ENCODE measurements around the gene SAT1. TPM values are rescaled to one million over a fixed set of nuclear protein-coding genes. Genes with fewer than 3 reads are reported as not detected.
A peak's percentile ranks its signal among the peaks of the same experiment; 100 is the strongest.

SAT1 gene
- total RNA-seq, 1 donor from 2014 or later, result 108 TPM

DNA sequence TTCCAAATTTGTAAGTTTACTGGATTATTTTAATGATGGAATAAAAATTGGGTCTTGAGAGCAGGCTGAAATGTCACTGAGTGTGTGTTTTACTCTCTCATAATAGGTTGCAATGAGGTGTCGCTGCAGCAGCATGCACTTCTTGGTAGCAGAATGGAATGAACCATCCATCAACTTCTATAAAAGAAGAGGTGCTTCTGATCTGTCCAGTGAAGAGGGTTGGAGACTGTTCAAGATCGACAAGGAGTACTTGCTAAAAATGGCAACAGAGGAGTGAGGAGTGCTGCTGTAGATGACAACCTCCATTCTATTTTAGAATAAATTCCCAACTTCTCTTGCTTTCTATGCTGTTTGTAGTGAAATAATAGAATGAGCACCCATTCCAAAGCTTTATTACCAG, 2.6 kb downstream of the SAT1 start:
- no peak overlapping the region for H3K27ac Mint-ChIP-seq (ENCODE audit: unreplicated experiment)
- DNase-seq (ENCODE audit: low read depth, low spot score), result no peak
- TF ChIP-seq, protein P1, sequence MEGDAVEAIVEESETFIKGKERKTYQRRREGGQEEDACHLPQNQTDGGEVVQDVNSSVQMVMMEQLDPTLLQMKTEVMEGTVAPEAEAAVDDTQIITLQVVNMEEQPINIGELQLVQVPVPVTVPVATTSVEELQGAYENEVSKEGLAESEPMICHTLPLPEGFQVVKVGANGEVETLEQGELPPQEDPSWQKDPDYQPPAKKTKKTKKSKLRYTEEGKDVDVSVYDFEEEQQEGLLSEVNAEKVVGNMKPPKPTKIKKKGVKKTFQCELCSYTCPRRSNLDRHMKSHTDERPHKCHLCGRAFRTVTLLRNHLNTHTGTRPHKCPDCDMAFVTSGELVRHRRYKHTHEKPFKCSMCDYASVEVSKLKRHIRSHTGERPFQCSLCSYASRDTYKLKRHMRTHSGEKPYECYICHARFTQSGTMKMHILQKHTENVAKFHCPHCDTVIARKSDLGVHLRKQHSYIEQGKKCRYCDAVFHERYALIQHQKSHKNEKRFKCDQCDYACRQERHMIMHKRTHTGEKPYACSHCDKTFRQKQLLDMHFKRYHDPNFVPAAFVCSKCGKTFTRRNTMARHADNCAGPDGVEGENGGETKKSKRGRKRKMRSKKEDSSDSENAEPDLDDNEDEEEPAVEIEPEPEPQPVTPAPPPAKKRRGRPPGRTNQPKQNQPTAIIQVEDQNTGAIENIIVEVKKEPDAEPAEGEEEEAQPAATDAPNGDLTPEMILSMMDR (conservative IDR thresholded peaks at IDR 0.05), result no peak
- H3K36me3 Mint-ChIP-seq (ENCODE audit: low read depth), result peaks cover 15% of the 10 kb centered on the region
- H3K4me1 Mint-ChIP-seq, result peaks cover 59% of the 10 kb centered on the region
- no peaks in the 10 kb centered on the region for H3K27me3 Mint-ChIP-seq (ENCODE audit: low read depth)
- peak overlapping the region; percentile 98 for H3K4me3 Mint-ChIP-seq
- no peaks in the 10 kb centered on the region for H3K9me3 Mint-ChIP-seq

GRCh38 chrX:23786268-23786815, 3.4 kb downstream of the SAT1 start:
- Mint-ChIP-seq H3K9me3 (no peaks in the 10 kb centered on the region), H3K27me3 (ENCODE audit: low read depth) (no peaks in the 10 kb centered on the region), H3K4me3 (peak overlapping the region; percentile 98), H3K36me3 (ENCODE audit: low read depth) (peaks cover 15% of the 10 kb centered on the region), H3K27ac (ENCODE audit: unreplicated experiment) (no peak overlapping the region), H3K4me1 (peaks cover 57% of the 10 kb centered on the region)
- no peak for DNase-seq (ENCODE audit: low read depth, low spot score)
- TF ChIP-seq, protein P1 (conservative IDR thresholded peaks at IDR 0.05), result no peak

DNA sequence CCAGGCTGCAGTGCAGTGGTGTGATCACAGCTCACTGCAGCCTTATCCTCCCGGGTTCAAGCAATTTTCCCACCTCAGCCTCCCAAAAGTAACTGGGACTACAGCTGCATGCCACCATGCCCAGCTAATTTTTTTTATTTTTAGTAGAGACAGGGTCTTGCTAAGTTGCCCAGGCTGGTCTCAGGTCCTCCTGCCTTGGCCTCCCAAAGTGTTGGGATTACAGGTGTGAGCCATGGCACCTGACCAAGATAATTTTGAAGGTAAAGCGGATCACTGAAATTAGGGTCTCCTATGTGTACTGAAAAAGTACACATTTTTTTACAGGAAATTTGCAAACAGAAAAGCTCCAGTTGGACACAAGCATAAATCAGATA, 4.8 kb downstream of the SAT1 start:
- TF ChIP-seq, protein P1 (conservative IDR thresholded peaks at IDR 0.05), result no peak
- Mint-ChIP-seq H3K9me3 (no peaks in the 10 kb centered on the region), H3K4me3 (peak overlapping the region; percentile 27), H3K27ac (ENCODE audit: unreplicated experiment) (no peak overlapping the region), H3K36me3 (ENCODE audit: low read depth) (peaks cover 15% of the 10 kb centered on the region), H3K27me3 (ENCODE audit: low read depth) (no peaks in the 10 kb centered on the region), H3K4me1 (peaks cover 48% of the 10 kb centered on the region)
- DNase-seq (ENCODE audit: low read depth, low spot score), result no peak

DNA sequence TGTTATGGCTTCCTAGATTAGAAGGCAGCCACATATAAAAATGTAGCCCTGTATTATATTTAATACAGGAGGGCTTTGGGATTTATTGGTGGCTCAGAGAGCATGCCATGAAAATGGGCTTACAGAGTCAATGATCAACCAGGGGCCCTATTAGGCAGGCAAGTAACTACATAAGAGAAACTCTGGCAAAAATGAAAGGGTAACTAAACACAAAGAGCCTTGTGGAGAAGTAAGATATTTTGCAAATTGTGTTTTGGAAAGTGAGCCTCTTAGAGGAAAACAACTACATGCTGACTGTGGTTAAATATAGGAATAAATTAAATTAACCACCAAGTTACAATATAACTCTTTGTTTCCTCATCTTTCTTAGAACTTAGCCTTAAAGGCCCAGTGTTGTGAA, 5.5 kb downstream of the SAT1 start:
- peak overlapping the region; percentile 61 for H3K27ac Mint-ChIP-seq (ENCODE audit: unreplicated experiment)
- no peak for DNase-seq (ENCODE audit: low read depth, low spot score)
- H3K4me1 Mint-ChIP-seq, result peaks cover 51% of the 10 kb centered on the region
- TF ChIP-seq, protein P1 (conservative IDR thresholded peaks at IDR 0.05), result no peak
- H3K4me3 Mint-ChIP-seq, result no peak overlapping the region
- H3K27me3 Mint-ChIP-seq (ENCODE audit: low read depth), result no peaks in the 10 kb centered on the region
- no peaks in the 10 kb centered on the region for H3K9me3 Mint-ChIP-seq
- H3K36me3 Mint-ChIP-seq (ENCODE audit: low read depth), result peaks cover 15% of the 10 kb centered on the region

DNA sequence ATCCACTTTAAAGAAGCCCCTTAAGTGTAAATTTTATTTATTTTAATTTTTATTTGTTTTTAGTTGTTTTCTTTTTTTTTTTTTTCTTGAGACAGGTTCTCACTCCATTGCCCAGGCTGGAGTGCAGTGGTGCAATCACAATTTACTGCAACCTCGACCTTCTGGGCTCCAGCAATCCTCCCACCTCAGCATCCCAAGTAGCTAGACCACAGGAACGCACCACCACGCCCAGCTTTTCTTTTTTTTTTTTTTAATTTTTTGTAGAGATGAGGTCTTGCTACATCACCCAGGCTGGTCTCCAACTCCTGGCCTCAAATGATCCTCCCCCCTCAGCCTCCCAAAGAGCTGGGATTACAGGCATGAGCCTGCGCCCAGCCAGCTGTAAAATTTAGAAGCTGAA, 6.0 kb downstream of the SAT1 start:
- Mint-ChIP-seq H3K27me3 (ENCODE audit: low read depth) (no peaks in the 10 kb centered on the region), H3K36me3 (ENCODE audit: low read depth) (peaks cover 13% of the 10 kb centered on the region), H3K27ac (ENCODE audit: unreplicated experiment) (no peak overlapping the region), H3K4me1 (peaks cover 47% of the 10 kb centered on the region), H3K4me3 (no peak overlapping the region), H3K9me3 (no peaks in the 10 kb centered on the region)
- TF ChIP-seq, protein P1 (conservative IDR thresholded peaks at IDR 0.05), result no peak
- DNase-seq (ENCODE audit: low read depth, low spot score), result no peak

Measured in neural crest cell (in vitro differentiated cells).